Keratinocyte (primary cell): ENCODE results near the gene SLC1A3. TPM values are rescaled to one million over a fixed set of nuclear protein-coding genes. Genes with fewer than 3 reads are reported as not detected.

Source experiments
- DNase-seq: peaks from one replicate; pipeline ENCODE4 v3.0.0-alpha.2; 2011; ENCODE audit warnings: low read depth, missing footprints, low spot score
- FAIRE-seq: peaks from 2 replicates; lab custom pipeline; 2011; peaks lifted over from hg19 to GRCh38; lab: Jason Lieb, UNC
- H2AFZ ChIP-seq: 2 replicates; pipeline ENCODE4 v1.6.0; 2012; ENCODE audit warnings: low read length, control low read depth, inconsistent platforms; ENCODE audit not compliant: control insufficient read depth
- H3K27ac ChIP-seq: 2 replicates; pipeline ENCODE4 v1.5.1; 2011; ENCODE audit warnings: low read length; ENCODE audit not compliant: control insufficient read depth, insufficient read depth
- H3K27me3 ChIP-seq: 3 replicates; pipeline ENCODE4 v1.6.0; 2011; ENCODE audit warnings: low read length; ENCODE audit not compliant: control insufficient read depth, insufficient read depth; ENCODE audit errors: extremely low read depth
- H3K36me3 ChIP-seq, 2 experiments: 2 replicates in 1 of 2; 3 replicates in 1 of 2; pipeline ENCODE4 v1.5.1; 2011; ENCODE audit warnings: low read length in 2 of 2, mild to moderate bottlenecking in 1 of 2; ENCODE audit not compliant: control insufficient read depth in 2 of 2, insufficient read depth in 2 of 2; ENCODE audit errors: extremely low read depth in 1 of 2
- H3K4me1 ChIP-seq: 3 replicates; pipeline ENCODE4 v1.5.1; 2011; ENCODE audit warnings: low read length; ENCODE audit not compliant: control insufficient read depth, insufficient read depth; ENCODE audit errors: extremely low read depth
- H3K4me2 ChIP-seq: 3 replicates; pipeline ENCODE4 v1.6.0; 2011; ENCODE audit warnings: low read depth, low read length; ENCODE audit not compliant: control insufficient read depth, insufficient read depth; ENCODE audit errors: extremely low read depth
- H3K4me3 ChIP-seq, 3 experiments: fragments of 200-600 bp in 1 of 3; sonication (generic) in 1 of 3; 2 replicates in 2 of 3; 3 replicates in 1 of 3; pipeline ENCODE4 v1.5.1; 2011 to 2016; ENCODE audit warnings: low read length in 3 of 3, mild to moderate bottlenecking in 3 of 3, control low read depth in 2 of 3, inconsistent platforms in 1 of 3, low read depth in 1 of 3, mixed read lengths in 1 of 3, mixed run types in 1 of 3, moderate library complexity in 1 of 3; ENCODE audit not compliant: control insufficient read depth in 2 of 3, insufficient read depth in 2 of 3; ENCODE audit errors: extremely low read depth in 1 of 3
- H3K79me2 ChIP-seq: 2 replicates; pipeline ENCODE4 v1.6.0; 2012; ENCODE audit warnings: low read length; ENCODE audit not compliant: control insufficient read depth, insufficient read depth
- H3K9ac ChIP-seq: 3 replicates; pipeline ENCODE4 v1.6.0; 2011; ENCODE audit warnings: low read length; ENCODE audit not compliant: control insufficient read depth, insufficient read depth; ENCODE audit errors: extremely low read depth
- H3K9me1 ChIP-seq: 3 replicates; pipeline ENCODE4 v1.6.0; 2011; ENCODE audit warnings: low read length; ENCODE audit not compliant: control insufficient read depth, insufficient read depth; ENCODE audit errors: extremely low read depth
- H3K9me3 ChIP-seq: 2 replicates; pipeline ENCODE4 v1.5.1; 2012; ENCODE audit warnings: low read depth, low read length; ENCODE audit not compliant: control insufficient read depth
- H4K20me1 ChIP-seq: 3 replicates; pipeline ENCODE4 v1.6.0; 2011; ENCODE audit warnings: low read length; ENCODE audit not compliant: control insufficient read depth, insufficient read depth; ENCODE audit errors: extremely low read depth
- CTCF ChIP-seq, 3 experiments: IDR thresholded peaks in 1 of 3; conservative IDR thresholded peaks in 1 of 3; optimal IDR thresholded peaks in 1 of 3; 2 replicates in 2 of 3; 3 replicates in 1 of 3; pipeline versions ENCODE3 to v1.5.1; 2011; ENCODE audit warnings: low read length in 3 of 3, mild to moderate bottlenecking in 3 of 3, moderate library complexity in 2 of 3, control low read depth in 1 of 3, inconsistent platforms in 1 of 3; ENCODE audit not compliant: insufficient read depth in 2 of 3; ENCODE audit errors: extremely low read depth in 1 of 3
- EZH2 ChIP-seq: IDR thresholded peaks from one replicate; pipeline ENCODE4 v1.6.1; 2012; ENCODE audit warnings: inconsistent platforms, mild to moderate bottlenecking, low read length, moderate library complexity
- dilution Hi-C: fragments of 300-500 bp; cut with MboI; formaldehyde crosslinking; loops from one replicate; pipeline ENCODE4 v1.7.0; 2020; ENCODE audit warnings: low sequenced_read_pairs; ENCODE audit not compliant: extremely low pct_ligation_motif_present
- polyA plus RNA-seq, 5 experiments: library from polyadenylated mRNA; depleted of rRNA in 3 of 5; stranded (reverse) in 3 of 5; stranded (forward) in 1 of 5; unstranded in 1 of 5; fragments of >200 nt; gene quantifications; 1 replicate in 1 of 5; 2 replicates in 3 of 5; 3 replicates in 1 of 5; pipeline versions ENCODE4 v1.2.1 to v1.2.3, GENCODE V29; 2011 to 2012; ENCODE audit warnings: missing spikeins in 2 of 5, low read depth in 1 of 5, low replicate concordance in 1 of 5

SLC1A3 gene
- polyA plus RNA-seq, 1 donor (not counting 4 experiments of a cell fraction or from before 2014, with no cell fraction given), result 22.2 TPM

- DNase-seq (no peak), FAIRE-seq (no peak)
- Histone ChIP-seq H3K79me2 (no peaks in the 10 kb centered on the region), H3K27me3 (no peaks in the 10 kb centered on the region), H3K4me1 (peaks cover 16% of the 10 kb centered on the region), H3K36me3 (peaks cover 2 to 4% of the 10 kb centered on the region in 2 experiments), H2AFZ (no peak overlapping the region), H3K27ac (no peak overlapping the region), H3K9me1 (no peaks in the 10 kb centered on the region), H3K9ac (no peak overlapping the region), H4K20me1 (no peaks in the 10 kb centered on the region), H3K4me2 (no peak overlapping the region), H3K9me3 (no peaks in the 10 kb centered on the region), H3K4me3 (no peak overlapping the region)
- TF ChIP-seq EZH2 (no peak), CTCF (optimal IDR thresholded peaks at IDR 0.05 in 1 of 3, IDR thresholded peaks at IDR 0.05 in 1 of 3, conservative IDR thresholded peaks at IDR 0.05 in 1 of 3; ENCODE audit: extremely low read depth in 1 of 3, insufficient read depth in 2 of 3, low read length in 3 of 3) (no peak)
- dilution Hi-C loops, result no loop called here
Measured at GRCh38 chr5:36669015-36669651, 62.7 kb downstream of the SLC1A3 start.

GRCh38 chr5:36670548-36670947 lies 64.1 kb downstream of the SLC1A3 start:
- Histone ChIP-seq H3K4me3 (no peak overlapping the region), H3K4me2 (no peak overlapping the region), H3K9me1 (no peaks in the 10 kb centered on the region), H4K20me1 (no peaks in the 10 kb centered on the region), H3K9me3 (no peaks in the 10 kb centered on the region), H3K27me3 (no peaks in the 10 kb centered on the region), H3K27ac (no peak overlapping the region), H3K9ac (no peak overlapping the region), H3K36me3 (peaks cover 2 to 4% of the 10 kb centered on the region in 2 experiments), H3K79me2 (no peaks in the 10 kb centered on the region), H2AFZ (no peak overlapping the region), H3K4me1 (peaks cover 4% of the 10 kb centered on the region)
- FAIRE-seq, result no peak
- no peak for DNase-seq
- dilution Hi-C loops, result no loop called here
- TF ChIP-seq EZH2, result no peak

DNA sequence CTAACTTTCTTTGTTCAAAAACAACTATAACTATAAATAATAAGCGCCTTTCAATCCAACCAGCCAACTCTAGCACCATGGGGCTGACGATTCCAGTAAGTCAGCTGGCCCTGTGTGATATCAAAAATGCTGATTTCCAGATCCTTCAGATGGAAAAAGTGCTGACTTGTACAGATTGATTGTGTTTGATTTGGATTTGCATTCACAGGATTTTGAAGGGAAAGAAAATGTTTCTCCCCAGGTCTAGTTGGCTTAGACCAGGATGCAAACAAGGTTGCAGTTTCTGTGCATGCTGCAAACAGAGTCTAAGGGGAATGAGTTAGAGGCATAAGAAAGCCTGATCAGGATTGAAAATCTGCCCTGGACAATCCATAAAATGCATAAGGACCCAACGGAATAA lies 68.9 kb downstream of the SLC1A3 start:
- H3K79me2 ChIP-seq, result no peaks in the 10 kb centered on the region
- no peak overlapping the region for H3K4me2 ChIP-seq
- no peak overlapping the region for H2AFZ ChIP-seq
- H3K9me1 ChIP-seq, result no peaks in the 10 kb centered on the region
- TF ChIP-seq EZH2, result no peak
- TF ChIP-seq CTCF (optimal IDR thresholded peaks at IDR 0.05 in 1 of 3, IDR thresholded peaks at IDR 0.05 in 1 of 3, conservative IDR thresholded peaks at IDR 0.05 in 1 of 3; ENCODE audit: extremely low read depth in 1 of 3, insufficient read depth in 2 of 3, low read length in 3 of 3), result no peak
- H3K9me3 ChIP-seq, result no peaks in the 10 kb centered on the region
- dilution Hi-C loops, result no loop called here
- no peak overlapping the region for H3K4me3 ChIP-seq
- H4K20me1 ChIP-seq, result no peaks in the 10 kb centered on the region
- H3K27me3 ChIP-seq, result no peaks in the 10 kb centered on the region
- DNase-seq (no peak), FAIRE-seq (no peak)
- no peak overlapping the region for H3K27ac ChIP-seq
- H3K9ac ChIP-seq, result no peak overlapping the region
- peaks cover 3 to 6% of the 10 kb centered on the region in 2 experiments for H3K36me3 ChIP-seq
- no peaks in the 10 kb centered on the region for H3K4me1 ChIP-seq
